Measurements from ENCODE around the gene EMC10. TPM values are rescaled to one million over a fixed set of nuclear protein-coding genes. Genes with fewer than 3 reads are reported as not detected.

EMC10 gene
- total RNA-seq, 1 experiment from 2014 or later: 109 TPM

DNA sequence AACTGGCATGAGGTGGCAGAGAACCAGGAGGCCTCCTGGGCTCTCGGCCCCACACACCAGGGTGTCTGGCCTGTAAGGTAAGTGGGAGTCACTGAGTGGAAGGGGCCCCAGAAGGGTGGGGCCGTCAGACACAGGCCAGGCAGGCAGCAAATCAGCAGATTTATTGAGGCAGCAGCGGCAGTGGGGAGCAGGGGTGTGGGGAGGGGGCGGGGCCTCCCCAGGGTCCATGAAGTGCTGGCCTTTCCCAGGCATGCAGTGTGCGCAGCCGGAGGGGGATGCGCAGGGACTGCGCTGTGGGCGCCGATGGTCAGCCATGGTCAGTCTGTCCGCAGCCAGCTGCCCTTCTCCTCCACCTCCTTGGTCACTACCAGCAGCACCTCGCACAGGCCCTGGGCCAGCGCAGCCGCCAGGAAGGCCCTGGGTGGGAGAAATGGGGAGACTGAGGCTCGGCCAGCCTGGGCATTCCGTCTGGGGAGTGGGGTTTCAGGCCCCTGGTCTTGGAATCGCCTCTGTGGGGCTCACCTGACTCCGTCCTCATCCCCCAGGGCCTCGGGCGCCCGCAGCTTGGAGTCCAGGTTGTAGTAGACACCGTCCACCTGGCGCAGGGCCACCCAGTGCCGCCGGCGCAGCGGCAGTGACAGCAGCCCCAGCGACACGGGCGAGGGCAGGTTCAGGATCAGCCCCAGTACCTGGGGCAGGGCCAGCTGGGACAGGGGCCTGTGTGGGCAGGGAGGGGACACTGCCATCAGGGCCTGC is 29.7 kb downstream of the EMC10 start:
- TF ChIP-seq, protein P1, sequence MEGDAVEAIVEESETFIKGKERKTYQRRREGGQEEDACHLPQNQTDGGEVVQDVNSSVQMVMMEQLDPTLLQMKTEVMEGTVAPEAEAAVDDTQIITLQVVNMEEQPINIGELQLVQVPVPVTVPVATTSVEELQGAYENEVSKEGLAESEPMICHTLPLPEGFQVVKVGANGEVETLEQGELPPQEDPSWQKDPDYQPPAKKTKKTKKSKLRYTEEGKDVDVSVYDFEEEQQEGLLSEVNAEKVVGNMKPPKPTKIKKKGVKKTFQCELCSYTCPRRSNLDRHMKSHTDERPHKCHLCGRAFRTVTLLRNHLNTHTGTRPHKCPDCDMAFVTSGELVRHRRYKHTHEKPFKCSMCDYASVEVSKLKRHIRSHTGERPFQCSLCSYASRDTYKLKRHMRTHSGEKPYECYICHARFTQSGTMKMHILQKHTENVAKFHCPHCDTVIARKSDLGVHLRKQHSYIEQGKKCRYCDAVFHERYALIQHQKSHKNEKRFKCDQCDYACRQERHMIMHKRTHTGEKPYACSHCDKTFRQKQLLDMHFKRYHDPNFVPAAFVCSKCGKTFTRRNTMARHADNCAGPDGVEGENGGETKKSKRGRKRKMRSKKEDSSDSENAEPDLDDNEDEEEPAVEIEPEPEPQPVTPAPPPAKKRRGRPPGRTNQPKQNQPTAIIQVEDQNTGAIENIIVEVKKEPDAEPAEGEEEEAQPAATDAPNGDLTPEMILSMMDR (conservative IDR thresholded peaks at IDR 0.05): no peak
- Histone ChIP-seq H2AK5ac (ENCODE audit: insufficient read length, low read length) (no peak overlapping the region), H4K20me1 (ENCODE audit: control insufficient read depth, insufficient read depth, insufficient read length) (no peaks in the 10 kb centered on the region), H2BK5ac (ENCODE audit: insufficient read length, low read length) (no peak overlapping the region), H3K27me3 (ENCODE audit: insufficient read depth, low read length) (peaks cover 2% of the 10 kb centered on the region; the same call in 1 of the 2 replicates), H2BK12ac (ENCODE audit: insufficient read length, low read depth, low read length) (no peak overlapping the region), H3K4me2 (ENCODE audit: insufficient read depth, insufficient read length, low read length) (no peak overlapping the region), H3K4me1 (ENCODE audit: insufficient read depth, low read length) (no peaks in the 10 kb centered on the region), H3K9me3 (ENCODE audit: control insufficient read depth, low read depth, low read length) (no peaks in the 10 kb centered on the region), H4K8ac (replicated peaks; ENCODE audit: insufficient read length, low read depth, low read length) (no peak overlapping the region), H3K18ac (ENCODE audit: insufficient read length, low read depth, low read length) (no peak overlapping the region), H4K5ac (ENCODE audit: insufficient read length, low read depth, low read length) (no peak overlapping the region), H4K91ac (ENCODE audit: insufficient read length, low read depth, low read length) (no peak overlapping the region), H3K9ac (ENCODE audit: extremely low read depth, insufficient read length, low read length) (no peak overlapping the region), H2AFZ (ENCODE audit: low read length) (no peak overlapping the region), H3T11ph (ENCODE audit: low read length) (no peak overlapping the region), H3K4ac (ENCODE audit: low read depth, low read length) (no peak overlapping the region), H3K56ac (ENCODE audit: insufficient read length, low read depth, low read length) (no peak overlapping the region), H2BK15ac (ENCODE audit: low read depth, low read length) (no peak overlapping the region), H3K79me1 (ENCODE audit: insufficient read depth, low read depth, low read length, poor library complexity, severe bottlenecking) (no peaks in the 10 kb centered on the region), H3K23me2 (ENCODE audit: insufficient read length, low read depth, low read length, poor library complexity, severe bottlenecking) (no peaks in the 10 kb centered on the region), H3K27ac (ENCODE audit: insufficient read length, low read depth, low read length) (no peak overlapping the region), H2BK20ac (ENCODE audit: low read depth, low read length, poor library complexity, severe bottlenecking) (no peak overlapping the region), H3K23ac (ENCODE audit: insufficient read length, low read depth, low read length) (no peak overlapping the region), H3K14ac (ENCODE audit: insufficient read depth, low read length) (no peak overlapping the region; the same call in 1 of the 2 replicates), H2BK120ac (ENCODE audit: low read depth, low read length, poor library complexity, severe bottlenecking) (no peak overlapping the region), H3K79me2 (ENCODE audit: insufficient read depth, low read length) (no peaks in the 10 kb centered on the region)
- Mint-ChIP-seq H3K27me3 (ENCODE audit: low read depth) (peaks cover 35% of the 10 kb centered on the region), H3K4me1 (peaks cover 5 to 11% of the 10 kb centered on the region in 2 experiments; a peak in 3 of 4 replicates), H3K36me3 (ENCODE audit: insufficient read depth in 1 of 3, low read depth in 3 of 3) (no peaks in the 10 kb centered on the region; a peak in 3 of 7 replicates), H3K4me3 (no peak overlapping the region), H3K27ac (no peak overlapping the region), H3K9me3 (no peaks in the 10 kb centered on the region; a peak in 1 of 5 replicates)
- no peak for DNase-seq
- WGBS (ENCODE audit: extremely low coverage, insufficient read length, low lambda C conversion rate): no CpG with 5 or more reads among the region's 30 CpGs
